Measurements from ENCODE around the gene STK31.

DNA sequence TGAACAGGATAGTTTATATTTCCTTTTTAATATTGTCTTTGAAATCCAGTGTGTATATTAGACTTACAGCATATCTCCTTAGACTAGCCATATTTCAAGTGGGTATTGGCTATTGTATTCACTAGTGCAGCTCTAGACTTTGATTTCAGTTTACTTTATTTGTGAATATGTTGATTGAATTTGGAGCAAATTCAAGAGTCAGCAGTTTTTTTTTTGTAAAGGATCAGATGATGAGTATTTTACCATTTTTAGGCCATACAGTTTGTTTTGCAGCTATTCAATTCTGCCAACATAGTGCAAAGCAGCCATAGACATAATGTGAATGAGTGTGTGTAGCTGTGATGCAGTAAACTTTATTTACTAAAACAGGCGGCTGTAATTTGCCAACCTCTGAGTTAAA is 4.6 kb downstream of the STK31 start:
- TF ChIP-seq ZFP3 (CRISPR knock-in tag; IDR thresholded peaks at IDR 0.05) (no peak), TCF4 (CRISPR knock-in tag; IDR thresholded peaks at IDR 0.05; ENCODE audit: borderline replicate concordance) (no peak), CSDC2 (CRISPR knock-in tag; IDR thresholded peaks at IDR 0.05) (no peak), ZFP30 (CRISPR knock-in tag; IDR thresholded peaks at IDR 0.05) (no peak), RARB (CRISPR knock-in tag; IDR thresholded peaks at IDR 0.05) (no peak), ZC3H10 (CRISPR knock-in tag; IDR thresholded peaks at IDR 0.05) (no peak), SNAI2 (CRISPR knock-in tag; IDR thresholded peaks at IDR 0.05) (no peak), ZNF70 (CRISPR knock-in tag; IDR thresholded peaks at IDR 0.05) (no peak), GLIS3 (CRISPR knock-in tag; IDR thresholded peaks at IDR 0.05) (no peak)
- TF ChIP-seq, protein P1, sequence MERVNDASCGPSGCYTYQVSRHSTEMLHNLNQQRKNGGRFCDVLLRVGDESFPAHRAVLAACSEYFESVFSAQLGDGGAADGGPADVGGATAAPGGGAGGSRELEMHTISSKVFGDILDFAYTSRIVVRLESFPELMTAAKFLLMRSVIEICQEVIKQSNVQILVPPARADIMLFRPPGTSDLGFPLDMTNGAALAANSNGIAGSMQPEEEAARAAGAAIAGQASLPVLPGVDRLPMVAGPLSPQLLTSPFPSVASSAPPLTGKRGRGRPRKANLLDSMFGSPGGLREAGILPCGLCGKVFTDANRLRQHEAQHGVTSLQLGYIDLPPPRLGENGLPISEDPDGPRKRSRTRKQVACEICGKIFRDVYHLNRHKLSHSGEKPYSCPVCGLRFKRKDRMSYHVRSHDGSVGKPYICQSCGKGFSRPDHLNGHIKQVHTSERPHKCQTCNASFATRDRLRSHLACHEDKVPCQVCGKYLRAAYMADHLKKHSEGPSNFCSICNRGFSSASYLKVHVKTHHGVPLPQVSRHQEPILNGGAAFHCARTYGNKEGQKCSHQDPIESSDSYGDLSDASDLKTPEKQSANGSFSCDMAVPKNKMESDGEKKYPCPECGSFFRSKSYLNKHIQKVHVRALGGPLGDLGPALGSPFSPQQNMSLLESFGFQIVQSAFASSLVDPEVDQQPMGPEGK (CRISPR knock-in tag; IDR thresholded peaks at IDR 0.05; ENCODE audit: borderline replicate concordance) = no peak
- TF ChIP-seq, protein P2, sequence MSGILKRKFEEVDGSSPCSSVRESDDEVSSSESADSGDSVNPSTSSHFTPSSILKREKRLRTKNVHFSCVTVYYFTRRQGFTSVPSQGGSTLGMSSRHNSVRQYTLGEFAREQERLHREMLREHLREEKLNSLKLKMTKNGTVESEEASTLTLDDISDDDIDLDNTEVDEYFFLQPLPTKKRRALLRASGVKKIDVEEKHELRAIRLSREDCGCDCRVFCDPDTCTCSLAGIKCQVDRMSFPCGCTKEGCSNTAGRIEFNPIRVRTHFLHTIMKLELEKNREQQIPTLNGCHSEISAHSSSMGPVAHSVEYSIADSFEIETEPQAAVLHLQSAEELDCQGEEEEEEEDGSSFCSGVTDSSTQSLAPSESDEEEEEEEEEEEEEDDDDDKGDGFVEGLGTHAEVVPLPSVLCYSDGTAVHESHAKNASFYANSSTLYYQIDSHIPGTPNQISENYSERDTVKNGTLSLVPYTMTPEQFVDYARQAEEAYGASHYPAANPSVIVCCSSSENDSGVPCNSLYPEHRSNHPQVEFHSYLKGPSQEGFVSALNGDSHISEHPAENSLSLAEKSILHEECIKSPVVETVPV (CRISPR knock-in tag; IDR thresholded peaks at IDR 0.05) = no peak

All from SK-N-SH treated with all-trans-retinoic acid at 6 μM for 48 hours (cell line).